NCI-H146 treated with DMSO at 0.1 percent for 48 hours (cell line): ENCODE data around the gene NUDT19.
"Not testable (repeated sequence)": the region's sequence is repeated elsewhere in the genome, so short reads cannot be mapped to it uniquely, and the experiment has no call there.

ENCODE experiments used
- DNase-seq: peaks from one replicate; lab custom pipeline; 2025; ENCODE audit not compliant: unreplicated experiment; lab: John Stamatoyannopoulos, UW

The NUDT19 gene

GRCh38 chr19:32691291-32691951 is at the start of gene NUDT19:
Gene NUDT19 (plus strand): TSS chr19:32691821. CDS start chr19:32691961, 140 bp downstream.
- peak; percentile 64 for DNase-seq

GRCh38 chr19:32642771-32643170 is 48.9 kb upstream of the NUDT19 start:
- DNase-seq = no peak

- DNase-seq = no peak
These were observed 45.1 kb upstream of the NUDT19 start for GRCh38 chr19:32646556-32646955.

DNA sequence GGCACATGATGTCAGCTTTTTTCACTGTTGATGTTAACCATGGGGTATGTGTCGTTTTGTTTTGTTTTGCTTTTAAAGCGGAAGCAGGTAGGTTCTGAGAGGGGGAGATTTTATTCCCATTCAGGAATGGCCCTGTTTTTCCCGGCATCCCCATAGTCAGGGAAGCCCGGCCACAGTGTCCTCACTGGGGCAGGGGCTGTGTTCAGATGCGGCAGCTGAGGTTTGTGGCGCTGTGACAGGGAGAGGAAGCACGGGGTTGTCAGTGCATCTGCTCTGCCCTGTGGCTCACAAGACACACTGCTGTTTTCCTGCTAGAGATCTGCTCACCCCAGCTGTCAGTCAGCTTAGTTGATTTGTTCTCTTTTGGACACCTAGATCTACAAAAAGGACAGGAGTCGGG is 44.3 kb upstream of the NUDT19 start:
- no peak for DNase-seq

GRCh38 chr19:32649751-32650150 is 41.9 kb upstream of the NUDT19 start:
- DNase-seq = no peak

DNA sequence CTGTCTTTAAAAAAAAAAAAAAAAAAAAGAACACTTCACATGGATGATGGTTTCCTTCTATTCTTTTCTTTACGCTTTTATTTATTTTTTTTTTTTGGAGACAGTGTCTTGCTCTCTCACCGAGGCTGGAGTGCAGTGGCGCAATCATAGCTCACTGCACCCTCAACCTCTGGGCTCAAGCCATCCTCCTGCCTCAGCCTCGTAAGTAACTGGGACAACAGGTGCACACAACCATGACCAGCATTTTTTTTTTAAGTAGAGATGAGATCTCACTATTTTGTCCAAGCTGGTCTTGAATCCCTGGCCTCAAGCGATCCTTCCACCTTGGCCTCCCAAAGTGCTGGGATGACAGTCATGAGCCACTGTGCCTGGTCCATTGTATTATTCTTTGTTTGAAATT is 41.0 kb upstream of the NUDT19 start:
- no peak for DNase-seq

- no peak for DNase-seq
These were observed 39.9 kb upstream of the NUDT19 start for GRCh38 chr19:32651729-32652140.

DNA sequence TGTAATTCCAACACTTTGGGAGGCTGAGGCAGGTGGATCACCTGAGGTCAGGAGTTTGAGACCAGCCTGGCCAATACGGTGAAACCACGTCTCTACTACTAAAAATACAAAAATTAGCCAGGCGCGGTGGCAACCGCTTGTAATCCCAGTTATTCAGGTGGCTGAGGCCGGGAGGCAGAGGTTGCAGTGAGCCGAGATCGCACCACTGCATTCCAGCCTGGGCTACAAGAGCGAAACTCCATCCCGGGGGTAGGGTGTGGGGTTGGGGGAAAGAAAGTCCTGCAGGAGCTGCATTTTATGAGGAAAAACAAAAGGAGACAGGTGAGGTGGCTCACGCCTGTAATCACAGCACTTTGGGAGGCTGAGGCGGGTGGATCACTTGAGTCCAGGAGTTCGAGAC is 39.3 kb upstream of the NUDT19 start:
- not testable (repeated sequence) for DNase-seq

DNA sequence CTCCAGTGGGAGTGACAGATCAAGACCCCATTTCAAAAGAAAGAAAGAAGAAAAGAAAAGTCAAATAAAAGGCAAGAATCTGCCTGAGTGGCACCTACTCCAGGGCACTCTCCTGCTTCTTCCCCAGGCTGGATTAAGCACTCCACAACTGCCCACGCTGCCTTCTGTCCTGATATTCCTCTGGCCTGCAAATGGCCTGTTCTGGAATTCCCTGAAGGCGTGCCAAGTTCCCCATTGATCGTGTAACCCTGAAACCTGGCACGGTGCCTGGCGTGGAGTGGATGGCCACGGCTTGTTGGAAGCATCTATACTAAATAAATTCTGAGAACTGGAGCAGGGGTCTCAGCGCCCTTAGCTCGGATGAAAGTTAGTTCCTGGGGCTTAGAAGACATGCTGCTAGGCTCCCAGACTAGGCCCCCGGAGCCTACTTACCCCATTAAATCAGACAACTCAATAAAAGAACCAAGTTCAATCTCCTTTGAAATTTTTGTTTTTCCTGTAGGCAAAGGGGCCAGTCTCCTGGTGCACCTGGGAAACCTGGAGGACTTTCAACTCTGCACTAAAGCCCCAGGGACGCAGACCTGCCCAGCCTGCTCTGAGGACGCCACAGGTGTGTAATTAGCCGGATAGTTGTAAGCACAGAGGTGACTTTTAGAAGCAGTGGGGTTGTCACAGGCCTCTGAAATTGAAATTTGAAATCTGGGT is 38.6 kb upstream of the NUDT19 start:
- no peak for DNase-seq

DNA sequence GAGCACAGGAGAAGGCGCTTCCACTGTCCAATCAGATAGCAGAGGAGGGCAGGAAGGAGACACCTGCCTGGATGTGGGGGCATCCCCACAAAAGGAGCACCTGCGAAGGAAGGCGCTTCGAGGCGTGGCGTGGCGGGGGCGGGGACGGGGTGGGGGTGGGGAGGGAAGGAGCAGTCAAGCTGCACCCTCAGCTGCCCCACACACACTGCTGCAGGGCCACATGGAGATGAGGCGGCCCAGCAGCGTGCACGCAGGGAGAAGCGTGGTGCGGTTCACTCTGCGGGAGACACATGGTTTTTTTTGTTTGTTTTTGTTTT is 38.1 kb upstream of the NUDT19 start:
- no peak for DNase-seq

GRCh38 chr19:32656379-32656778 is 35.2 kb upstream of the NUDT19 start:
- not testable (repeated sequence) for DNase-seq

DNA sequence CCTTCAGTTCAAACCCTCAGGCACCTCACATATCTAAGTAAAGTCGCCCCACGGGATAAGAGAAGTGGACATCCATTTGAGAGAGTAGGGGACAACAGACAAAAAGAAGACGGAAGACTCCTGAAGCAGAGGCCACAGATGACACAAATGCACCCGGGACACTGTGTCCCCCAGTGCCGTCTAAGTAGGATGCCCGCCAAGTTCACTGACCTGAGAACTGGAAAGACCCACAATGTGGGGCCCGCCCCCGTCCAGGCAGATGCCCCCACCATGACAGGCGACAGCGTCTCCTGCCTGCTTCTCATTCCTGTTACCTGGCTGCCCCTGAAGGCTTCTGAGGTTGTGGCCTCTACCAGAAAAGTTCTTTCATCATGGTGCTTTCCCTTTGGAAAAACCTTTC is 33.5 kb upstream of the NUDT19 start:
- no peak for DNase-seq

DNA sequence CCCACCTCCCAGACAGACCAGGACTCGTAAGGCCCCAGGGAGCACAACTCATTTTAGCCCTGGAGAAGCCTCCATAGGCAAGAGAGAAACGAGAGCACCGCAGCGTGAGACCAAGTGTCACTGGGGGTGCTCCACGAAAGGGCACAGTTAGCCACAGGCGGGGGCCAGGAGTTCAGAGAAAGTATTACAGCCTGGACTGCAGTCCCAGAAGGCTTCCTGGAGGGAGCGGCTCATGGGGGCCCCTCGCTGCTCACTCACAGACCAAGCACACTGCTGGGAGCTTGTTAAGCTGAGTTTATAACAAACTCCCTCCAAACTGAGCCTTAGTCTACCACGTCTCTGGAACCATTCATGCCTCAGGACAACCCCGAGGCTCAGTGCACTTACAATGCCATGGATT is 33.1 kb upstream of the NUDT19 start:
- DNase-seq = no peak

DNA sequence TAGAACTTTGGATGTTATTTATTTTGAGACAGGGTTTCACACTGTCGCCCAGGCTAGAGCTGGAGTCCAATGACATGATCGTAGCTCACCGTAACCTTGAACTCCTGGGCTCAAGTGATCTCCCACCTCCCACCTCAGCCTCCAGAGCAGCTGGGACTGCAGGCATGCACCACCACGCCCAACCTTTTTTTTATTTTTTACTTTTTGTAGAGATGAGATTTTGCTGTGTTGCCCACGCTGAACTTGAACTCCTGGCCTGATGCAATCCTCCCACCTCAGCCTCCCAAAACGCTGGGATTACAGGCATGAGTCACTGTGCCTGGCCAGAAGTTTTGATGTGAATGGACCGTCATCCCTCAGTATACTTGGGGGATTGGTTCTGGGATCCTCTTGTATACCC is 30.3 kb upstream of the NUDT19 start:
- no peak for DNase-seq

DNA sequence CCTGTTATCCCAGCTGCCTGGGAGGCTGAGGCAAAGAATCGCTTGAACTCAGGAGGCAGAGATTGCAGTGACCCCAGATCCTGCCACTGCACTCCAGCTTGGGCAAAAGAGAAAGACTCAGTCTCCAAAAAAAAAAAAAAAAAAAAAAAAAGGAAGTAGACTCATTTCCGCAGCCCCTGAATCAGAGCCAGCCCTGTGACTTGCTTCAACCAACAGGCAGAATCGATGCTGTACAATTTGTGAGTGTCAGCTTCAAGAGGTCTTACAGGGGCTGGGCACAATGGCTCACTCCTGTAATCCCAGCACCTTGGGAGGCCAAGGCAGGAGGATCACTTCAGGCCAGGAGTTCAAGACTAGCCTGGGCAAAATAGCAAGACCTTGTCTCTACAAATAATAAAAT is 29.4 kb upstream of the NUDT19 start:
- DNase-seq = no peak

GRCh38 chr19:32666084-32666483 is 25.5 kb upstream of the NUDT19 start:
- DNase-seq = no peak

DNA sequence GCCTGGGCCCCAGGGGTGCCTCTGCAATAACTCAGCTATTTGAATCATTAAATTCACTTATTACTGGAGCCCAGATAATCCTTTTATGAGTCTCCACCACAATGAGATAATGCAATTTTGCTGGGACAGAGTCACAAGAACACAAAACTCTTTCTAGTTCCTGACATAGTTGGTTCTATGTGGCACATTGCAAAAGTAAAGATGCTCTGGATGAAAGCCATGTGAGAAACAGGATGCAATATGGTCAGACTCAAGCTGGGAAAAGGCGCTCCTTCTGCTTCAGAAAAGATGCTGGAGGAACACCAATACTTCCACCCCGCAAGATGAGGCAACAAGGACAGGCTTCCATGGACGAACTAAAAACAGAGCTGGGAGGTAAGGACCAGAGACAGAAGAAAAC is 22.3 kb upstream of the NUDT19 start:
- DNase-seq = no peak

GRCh38 chr19:32671883-32672593 is 19.6 kb upstream of the NUDT19 start:
- no peak for DNase-seq

DNA sequence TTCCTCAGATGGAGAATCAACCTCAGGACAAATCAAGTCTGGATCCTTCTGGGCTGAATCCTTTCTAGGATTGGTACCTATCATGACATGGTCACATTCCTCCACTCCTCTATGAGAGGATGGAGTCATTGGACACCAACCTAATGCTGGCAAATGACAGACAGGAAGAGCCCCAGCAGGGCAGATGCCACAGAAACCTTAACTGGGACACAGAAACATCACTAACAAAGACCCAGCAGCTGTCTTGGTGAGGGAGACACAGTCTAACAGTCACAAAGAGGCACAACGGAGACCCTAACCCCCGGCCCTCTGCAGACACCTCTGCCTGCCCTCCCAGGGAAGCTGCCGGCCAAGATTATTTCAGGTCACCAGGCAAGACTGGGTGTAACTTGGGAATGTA is 18.8 kb upstream of the NUDT19 start:
- no peak for DNase-seq

DNA sequence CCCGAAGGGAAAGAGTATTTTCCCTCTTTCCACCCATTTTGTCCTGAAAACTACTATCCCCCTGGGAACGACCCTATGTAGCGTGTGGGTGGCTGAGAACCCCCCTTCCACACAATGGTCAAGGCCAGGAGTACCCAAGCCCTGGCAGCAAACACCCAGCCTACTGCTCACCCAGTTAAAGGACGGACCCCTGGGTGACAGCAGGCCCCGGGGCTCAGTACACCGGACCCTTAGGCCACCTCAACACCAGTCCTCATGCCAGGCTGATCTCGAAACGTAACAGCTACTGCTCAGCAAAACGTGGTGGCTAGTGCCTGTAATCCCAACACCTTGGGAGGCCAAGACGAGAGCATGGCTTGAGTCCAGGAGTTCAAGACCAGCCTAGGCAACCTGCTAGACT is 18.0 kb upstream of the NUDT19 start:
- DNase-seq = no peak

DNA sequence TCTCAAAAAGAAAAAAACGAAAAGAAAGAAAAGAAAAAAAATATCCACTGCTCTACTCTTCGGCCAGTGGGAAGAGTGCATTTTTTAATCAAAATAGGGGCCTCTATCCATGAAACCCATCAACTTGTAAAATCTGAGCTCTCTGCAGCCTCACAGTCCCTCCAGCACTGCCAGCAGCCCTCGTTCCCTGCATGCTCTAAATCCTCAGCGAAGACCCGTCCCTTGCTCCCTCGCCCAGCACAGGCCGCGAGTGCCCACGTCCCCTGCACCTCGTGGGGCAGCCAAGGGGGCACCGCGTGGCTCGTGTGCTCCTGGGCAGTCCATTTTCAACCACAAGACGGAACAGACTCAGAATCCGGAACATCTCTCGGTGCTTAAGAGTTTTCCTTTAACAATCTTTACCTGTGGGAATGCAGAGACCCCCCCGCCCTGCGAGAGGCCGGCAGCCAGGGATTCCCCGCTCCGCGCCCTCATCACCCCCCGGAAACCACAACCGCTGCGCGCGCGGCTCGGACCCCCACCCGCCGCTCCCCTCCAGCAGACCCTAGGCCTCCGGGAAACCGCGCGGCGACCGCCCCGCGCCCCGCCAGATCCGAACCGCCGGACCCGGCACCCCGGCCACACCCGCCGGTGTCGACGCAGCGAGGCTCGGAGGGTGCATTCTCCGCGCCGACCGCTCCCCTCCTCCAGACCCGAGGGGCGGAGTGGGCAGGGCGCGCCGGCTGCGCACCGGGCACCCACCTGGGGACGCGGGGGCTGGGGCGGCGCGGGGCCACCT is 17.3 kb upstream of the NUDT19 start:
- DNase-seq = no peak
